Hippocampal formation (tissue), 2 donors: ENCODE results near the gene INAVA.
"Not testable (repeated sequence)": the region's sequence is repeated elsewhere in the genome, so short reads cannot be mapped to it uniquely, and the experiment has no call there.

ENCODE experiments used
- DNase-seq, 2 donors: peaks; one replicate each; lab custom pipeline; 2025; lab: John Stamatoyannopoulos, UW

The INAVA gene

DNA sequence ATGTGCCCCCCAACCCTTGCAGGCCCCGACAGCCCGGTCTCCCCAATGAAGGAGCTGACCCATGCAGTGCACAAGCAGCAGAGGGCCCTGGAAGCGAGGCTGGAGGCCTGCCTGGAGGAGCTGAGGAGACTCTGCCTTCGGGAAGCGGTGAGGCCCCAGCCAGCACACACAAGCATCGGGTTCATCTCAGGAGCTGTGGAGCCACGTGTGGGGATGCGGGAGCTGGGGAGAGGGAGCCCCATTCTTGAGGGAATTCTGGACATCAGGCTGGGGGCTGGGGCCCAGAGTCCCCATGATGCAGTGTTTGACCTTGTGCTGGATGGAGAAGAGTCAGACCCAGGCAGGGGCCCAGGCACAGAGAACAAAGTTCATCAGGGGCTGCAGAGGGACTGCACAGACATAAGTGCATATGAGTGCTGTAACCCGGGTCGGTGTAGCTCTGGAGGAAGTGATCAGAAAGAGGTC is 4.8 kb downstream of the INAVA start:
- DNase-seq = no peak

DNA sequence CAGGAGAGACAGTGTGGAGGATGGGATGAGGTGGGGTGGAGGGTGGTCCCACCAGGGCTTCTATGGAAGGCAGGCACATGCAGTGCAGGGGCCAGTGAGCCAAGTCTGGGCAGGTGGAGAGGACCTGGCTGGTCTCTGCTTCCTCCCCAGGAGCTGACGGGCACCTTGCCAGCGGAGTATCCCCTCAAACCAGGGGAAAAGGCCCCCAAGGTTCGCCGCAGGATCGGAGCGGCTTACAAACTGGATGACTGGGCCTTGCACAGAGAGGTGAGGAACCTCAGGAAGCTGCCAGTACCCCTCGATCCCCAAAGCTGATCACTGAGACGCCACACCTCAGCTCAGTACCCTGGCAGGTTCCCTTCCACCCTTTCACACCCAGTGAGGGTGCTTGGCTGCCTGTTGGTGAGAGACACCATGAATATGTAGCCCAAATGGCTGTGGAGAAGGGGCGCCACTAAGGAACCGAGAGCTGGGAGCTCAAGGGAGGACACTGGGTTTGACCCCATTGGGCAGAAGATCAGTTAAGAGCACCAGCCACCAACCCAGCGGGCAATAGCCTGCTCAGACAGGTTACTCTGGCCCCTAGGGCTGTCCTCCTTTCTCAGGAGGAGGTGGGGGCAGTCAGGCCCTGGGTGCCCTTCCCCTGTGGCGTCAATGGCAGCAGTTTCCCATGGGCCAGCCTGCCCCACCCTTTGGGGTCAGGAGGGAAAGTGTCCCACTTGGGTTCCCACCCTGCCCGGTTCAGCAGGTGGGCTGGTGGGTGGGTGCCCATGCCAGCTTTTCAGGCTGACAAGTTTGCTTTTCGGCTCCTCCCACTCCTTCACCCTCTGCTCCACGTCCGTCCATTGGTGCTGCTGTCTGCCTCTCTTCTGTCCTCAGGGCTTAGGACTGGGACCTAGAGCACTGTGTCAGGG is 5.5 kb downstream of the INAVA start:
- DNase-seq = no peak

DNA sequence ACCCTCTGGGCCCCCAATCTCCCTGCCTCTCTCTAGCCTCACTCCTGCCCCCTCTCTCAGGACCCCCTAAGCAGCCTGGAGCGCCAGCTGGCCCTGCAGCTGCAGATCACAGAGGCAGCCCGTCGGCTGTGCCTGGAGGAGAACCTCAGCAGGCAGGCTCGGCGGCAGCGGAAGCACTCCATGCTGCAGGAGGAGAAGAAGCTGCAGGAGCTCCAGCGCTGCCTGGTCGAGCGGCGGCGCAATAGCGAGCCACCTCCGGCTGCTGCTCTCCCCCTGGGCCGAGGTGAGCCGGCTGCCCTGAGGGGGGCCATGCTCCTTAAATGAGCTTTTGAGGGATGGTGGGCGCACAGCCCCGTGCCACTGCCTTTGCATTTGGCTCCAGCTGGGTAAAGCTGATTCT is 6.2 kb downstream of the INAVA start:
- DNase-seq = no peak

DNA sequence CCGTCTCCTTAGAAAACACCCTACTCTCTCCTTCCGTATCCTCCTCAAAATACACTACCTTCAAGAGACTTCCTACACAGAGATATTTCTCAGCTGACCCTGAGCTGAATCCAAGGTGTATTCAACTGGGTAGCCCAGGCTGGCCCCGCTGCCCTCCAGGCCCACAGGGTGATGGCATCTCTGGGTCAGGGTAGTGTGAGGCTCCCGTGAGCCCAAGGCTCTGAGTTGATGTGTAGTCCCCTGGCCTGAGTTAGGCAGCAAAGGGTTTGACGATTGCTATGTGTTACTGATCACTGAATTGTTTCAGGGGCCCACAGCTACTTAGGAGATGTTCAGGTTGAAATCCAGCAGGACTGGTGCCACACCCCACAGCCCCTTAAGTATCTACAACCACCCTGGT is 6.7 kb downstream of the INAVA start:
- no peak for DNase-seq

DNA sequence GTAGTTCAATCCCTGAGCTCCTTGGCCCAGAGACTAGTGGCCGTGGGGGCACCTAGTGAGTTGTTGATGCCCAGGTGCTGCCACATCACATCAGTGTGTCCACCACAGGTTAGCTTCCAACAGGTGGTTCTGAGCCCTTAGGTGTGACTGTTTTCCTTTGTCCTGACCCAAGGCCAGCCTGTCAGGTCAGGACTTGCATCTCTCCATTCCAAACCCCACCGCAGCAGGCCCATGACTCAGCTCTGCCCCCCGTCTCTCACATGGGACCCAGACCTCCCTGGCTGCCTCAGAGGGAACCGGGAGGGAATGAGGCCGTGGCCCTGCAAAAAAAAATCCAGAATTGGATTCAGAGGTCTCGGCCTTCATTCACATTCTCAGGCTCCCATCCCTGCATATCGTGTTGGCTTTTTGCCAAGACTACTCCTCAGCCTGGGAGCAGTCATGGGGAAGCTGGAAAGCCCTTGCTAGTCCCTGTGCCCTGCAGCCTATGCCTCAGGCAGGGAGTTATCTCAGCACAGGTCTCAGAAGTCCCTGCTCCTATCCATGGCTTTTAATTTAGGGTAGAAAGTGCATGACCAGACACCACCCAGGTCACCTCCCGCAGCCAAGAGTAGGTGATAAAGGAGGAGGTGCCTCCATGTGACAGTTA is 7.2 kb downstream of the INAVA start:
- DNase-seq = no peak

DNA sequence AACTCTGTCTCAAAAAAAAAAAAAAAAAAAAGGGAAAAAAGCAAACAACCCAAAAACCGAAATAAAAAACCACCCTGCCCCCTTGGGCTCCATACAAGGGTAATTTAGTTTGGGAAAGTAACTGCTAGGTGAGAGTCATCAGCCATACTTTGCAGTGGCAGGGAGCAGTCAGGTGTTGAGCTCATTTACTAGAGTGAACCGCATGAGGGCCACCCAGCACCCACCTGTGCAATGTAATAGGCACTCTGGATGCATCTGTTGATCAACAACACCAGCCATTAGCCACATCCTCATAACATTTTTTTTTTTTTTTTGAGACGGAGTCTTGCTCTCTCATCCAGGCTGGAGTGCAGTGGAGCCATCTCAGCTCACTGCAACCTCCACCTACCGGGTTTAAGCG is 9.1 kb downstream of the INAVA start:
- no peak for DNase-seq

DNA sequence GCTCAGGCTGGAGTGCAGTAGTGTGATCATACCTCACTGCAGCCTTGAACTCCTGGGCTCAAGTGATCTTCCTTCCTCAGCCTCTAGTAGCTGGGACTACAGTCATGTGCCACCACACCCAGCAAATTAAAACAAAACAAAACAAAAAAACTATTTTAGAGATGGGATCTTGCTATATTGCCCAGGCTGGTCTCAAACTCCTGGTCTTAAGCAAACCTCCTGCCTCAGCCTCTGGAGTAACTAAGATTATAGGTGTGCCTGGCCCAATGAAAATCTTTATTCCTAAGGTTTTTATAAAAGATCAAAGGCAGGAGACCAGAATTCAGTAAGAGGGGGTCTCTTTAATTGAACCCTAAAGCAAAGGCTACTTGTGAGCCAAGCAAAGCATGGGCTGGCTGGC is 10.1 kb downstream of the INAVA start:
- no peak for DNase-seq

DNA sequence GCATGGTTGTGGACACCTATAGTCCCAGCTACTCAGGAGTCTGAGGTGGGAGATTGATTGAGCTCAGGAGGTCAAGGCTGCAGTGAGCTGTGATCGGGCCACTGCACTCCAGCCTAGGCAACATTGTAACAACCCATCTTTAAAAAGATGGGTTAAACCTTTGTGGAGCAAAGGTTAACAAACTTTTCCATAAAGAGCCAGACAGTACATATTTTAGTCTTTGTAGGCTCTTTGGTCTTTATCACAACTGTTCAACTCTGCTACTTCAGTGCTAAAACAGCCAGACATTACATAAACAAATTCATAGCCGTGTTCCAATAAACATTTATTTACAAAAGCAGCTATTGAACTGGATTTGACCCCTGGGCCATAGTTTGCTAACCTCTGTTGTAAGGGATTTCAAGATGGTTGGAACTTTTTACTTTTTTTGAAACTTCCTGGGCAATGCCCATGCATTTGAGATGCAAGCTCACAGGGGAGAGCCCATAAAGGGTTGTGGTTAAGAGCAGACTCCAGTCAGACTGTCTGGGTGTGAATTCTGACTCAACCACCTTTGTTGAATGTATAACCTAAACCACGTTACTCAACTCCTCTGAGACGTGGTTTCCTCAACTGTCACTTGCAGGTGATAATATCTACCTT is 10.8 kb downstream of the INAVA start:
- DNase-seq = no peak

DNA sequence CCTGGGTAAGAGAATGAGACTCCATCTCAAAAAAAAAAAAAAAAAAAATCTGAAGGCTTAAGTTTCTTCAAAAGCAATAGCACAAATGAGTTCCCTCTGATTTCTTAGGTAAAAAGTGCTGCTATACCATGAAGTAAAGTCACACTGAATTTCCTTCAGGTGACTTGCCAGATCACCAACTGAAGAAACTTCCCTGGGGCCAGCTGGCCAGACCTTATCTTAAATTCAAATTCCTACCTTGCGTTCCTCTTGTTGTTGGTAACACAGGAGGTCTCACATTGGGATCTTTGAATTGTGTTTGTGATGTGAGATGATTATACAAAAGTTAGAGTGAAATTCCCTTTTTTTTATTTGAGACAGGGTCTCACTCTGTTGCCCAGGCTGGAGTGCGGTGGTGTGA is 11.8 kb downstream of the INAVA start:
- DNase-seq = no peak

DNA sequence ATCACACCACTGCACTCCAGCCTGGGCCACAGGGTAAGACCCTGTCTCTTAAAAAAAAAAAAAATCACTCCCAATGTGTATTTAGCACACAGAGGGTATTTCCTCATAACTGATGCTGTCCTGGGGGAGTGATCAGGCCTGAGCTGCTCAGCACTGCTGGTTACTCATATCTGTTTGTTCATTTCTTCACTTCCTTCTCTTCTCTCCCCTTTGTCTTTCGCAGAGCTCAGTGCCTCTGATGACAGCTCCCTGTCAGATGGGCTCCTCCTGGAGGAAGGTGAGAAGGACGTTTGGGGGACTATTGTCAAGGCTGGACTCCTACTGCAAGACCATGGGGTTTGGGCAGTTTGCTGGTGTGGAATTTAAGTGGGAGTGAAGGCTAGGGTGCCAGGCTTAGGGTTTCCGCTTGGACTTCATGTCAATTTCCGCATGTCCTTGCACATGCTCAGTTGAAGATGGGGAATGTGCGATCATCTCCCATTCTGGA is 13.0 kb downstream of the INAVA start:
- DNase-seq = no peak

DNA sequence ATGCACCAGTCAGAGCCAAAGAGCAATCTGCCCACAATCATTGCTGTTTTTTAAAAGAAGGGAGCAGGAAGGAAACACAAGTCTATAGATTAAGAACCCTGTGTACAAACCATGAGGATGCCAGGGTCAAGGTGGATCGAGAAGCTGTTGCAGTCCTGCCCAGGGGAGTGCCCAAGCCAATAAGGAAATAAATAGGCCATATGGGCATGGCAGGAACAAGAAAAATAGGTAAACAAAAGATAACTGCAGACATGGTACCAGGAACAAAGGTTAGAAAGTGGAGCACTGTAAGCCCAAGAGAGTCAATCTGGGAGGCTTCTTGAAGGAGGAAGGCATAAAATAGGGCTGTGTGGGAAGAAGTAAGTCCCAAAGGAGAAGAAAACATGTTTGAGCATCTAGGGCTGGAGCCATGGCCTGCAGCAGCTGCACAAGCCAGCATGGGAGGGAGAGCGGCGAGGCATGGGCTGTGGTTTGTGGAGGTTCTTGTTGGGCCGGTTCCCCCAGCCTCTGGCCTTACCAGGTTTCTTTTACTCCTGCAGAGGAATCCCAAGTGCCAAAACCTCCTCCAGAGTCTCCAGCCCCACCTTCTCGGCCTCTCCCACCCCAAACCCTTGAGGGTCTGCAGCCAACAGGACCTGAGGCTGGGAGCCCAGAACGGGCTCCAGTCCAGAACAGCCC is 13.6 kb downstream of the INAVA start:
- DNase-seq = no peak

DNA sequence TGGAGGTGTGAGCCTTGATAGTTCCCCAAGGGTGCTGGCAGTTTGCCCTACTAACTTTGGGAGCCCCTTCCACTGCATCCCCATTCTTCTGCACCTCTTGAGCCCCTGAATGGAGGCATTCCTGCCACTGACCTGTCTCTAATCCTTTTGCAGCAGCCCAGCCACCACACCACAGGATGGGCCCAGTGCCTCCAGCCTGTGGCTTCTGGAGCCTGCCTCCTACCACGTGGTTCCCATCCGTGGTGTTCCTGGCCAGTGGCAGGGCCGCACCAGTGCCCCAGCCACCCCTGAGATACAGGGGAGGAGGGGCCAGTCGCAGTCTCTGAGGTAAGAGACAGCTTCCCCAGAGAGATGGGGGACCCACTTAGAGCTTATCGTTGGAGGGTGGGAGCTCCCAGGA is 14.4 kb downstream of the INAVA start:
- DNase-seq = no peak

DNA sequence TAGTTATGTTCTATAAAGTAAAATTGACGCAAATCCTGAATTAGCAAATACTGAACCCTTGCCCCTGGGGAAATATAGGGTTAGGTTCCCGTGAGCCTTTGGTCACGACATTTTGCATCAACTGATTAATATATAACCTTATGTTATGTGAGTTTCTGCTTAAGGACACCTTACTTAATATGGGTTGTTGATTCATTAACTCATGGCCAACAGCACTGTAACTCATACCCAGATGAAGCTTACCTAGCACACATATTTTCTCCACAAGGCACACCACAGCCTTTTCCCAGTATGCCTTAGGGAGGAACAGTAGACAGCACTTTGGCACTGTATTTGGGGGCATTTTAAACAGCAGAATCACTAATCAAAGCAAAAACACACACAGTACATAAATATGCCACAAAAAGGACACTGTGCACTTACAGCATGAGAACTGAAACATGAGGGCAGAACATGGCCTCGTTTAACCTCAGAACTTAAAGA is 15.1 kb downstream of the INAVA start:
- DNase-seq = no peak

DNA sequence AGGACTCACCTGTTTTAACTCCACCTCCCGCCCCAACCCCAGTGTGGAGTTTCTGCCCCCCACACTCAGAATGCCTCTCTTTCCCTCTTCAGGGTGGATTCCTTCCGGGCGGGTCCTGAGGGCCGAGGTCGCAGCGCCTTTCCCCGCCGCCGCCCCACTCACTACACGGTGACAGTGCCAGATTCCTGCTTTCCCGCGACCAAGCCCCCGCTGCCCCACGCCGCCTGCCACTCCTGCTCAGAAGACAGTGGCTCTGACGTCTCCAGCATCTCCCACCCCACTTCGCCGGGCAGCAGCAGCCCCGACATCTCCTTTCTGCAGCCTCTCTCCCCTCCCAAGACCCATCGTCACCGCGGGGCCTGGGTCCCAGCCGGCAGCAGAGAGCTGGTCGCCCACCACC is 16.7 kb downstream of the INAVA start:
- DNase-seq = no peak

DNA sequence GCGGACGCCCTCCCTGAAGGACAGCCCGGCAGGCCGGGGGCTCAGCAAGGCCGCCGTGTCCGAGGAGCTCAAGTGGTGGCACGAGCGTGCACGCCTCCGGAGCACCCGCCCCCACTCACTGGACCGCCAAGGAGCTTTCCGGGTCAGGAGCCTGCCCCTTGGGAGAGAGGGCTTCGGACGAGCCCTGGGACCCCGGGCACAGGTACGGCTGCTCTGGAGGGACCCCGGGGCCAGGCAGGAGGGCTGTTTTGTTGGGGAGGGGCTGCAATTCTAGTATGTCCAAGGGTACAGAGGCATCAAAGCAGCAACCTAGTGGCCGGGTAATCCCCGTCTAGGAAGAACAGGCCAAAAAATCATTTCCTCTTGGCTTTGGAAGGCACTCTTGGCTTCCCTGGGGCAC is 17.2 kb downstream of the INAVA start:
- not testable (repeated sequence) for DNase-seq

DNA sequence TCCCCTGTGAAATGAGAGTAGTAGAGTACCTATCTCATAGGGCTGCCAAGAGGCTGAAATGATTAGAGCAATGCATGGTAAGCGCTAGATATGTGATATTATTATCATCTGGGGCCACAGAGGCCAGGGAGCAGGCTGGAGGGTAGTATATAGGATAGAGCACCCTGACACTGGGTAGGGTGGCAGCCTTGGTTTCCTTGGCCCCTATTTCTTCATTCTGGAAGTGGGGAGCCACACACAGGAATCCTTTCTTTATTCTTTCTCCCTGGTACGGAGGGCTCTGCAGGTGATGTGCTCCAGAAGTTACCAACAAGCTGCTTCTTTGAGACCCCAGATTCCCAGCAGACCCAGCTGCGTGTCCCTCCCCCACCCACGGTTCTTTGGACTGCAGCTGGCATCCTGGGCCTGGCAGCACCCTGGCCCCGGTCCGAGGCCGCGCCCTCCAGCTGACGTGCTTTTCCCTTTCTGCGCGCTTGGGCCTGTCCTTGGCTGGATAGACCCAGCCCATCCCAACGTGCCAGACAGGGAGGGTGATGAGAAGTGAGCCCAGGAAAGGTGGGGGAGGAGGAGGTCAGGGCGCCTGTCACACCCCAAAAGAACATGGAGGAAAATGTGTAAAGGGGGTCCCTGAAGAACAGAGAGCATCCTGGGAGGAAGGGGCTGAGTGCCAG is 18.2 kb downstream of the INAVA start:
- DNase-seq = peak in 1 of 2 donors; percentile 29

DNA sequence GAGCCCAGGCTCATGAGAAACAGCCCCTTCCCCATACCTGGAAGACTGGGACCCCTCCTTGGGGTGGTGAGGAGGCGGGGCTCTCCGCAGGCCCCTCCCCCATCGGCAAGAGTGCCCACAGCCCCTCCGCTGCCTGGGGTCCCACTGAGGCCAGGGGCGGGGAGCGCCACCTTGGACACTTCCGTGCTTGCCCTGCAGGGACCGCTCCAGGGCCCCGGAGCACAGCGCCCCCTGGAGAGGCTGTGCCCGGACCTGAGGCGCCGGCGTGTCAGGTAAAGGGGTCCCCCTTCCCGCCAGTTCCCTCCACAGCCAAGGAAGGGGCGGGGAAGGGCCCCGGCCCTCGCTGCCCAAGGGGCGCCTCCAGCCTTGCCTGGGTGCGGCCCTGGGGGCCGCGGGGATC is 21.5 kb downstream of the INAVA start:
- no peak for DNase-seq

DNA sequence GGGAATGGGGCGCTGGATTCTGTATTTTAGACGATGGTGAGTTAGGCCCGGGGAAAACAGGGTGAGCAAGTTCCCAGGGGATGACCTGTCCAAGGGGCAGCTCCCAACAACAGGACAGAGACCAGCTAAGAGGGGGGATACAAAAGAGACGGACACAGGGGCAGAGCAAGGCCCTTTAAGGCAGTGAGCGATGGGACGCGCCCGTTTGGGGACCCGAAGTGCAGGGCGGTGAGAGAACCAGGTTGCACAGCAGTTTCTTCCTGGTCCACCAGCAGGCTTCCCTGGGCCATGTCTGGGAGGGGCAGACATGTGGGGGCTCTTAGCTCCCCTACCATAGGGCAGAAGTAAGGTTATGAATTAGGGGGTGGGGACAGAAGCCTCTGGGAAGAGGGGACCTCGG is 22.0 kb downstream of the INAVA start:
- no peak for DNase-seq

DNA sequence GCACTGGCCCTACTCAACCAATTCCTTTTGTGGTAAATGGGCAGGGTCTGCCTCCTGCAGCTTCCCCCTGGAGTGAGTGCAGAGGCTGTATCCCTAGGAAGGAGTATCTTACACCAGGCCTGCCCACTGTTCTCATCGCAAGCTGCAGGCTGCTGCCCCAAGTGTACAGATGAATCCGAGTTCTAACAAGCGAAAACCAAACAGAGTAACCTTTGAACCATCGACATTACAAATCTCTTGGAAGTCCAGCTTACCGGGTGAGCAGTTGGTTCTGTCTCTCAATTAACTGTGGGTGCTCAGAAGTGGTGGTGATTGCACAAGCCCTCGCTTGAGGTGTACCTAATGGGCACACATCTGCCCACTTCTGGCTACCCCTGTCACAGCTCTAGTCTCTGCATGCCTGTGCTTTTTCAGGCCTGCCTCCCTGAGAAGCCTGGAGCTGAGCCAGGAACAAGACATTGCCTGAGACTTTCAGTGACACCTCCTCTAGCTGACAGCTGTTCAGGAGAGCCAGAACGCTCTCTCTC is 22.7 kb downstream of the INAVA start:
- no peak for DNase-seq

DNA sequence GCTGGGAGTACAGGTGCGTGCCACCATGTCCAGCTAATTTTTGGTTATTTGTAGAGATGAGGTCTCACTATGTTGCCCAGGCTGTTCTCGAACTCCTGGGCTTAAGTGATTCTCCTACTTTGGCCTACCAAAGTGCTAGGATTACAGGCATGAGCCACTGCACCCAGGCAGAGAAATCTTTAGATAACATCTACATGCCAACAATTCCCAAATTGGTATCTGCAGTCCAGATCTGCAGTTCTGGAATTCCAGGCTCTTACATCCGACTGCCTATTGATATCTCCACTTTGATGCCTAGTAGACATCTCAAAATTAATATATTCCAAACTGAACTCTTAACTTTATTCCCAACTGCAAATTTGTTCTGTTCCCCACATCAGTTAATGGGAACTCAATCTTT is 23.3 kb downstream of the INAVA start:
- no peak for DNase-seq

DNA sequence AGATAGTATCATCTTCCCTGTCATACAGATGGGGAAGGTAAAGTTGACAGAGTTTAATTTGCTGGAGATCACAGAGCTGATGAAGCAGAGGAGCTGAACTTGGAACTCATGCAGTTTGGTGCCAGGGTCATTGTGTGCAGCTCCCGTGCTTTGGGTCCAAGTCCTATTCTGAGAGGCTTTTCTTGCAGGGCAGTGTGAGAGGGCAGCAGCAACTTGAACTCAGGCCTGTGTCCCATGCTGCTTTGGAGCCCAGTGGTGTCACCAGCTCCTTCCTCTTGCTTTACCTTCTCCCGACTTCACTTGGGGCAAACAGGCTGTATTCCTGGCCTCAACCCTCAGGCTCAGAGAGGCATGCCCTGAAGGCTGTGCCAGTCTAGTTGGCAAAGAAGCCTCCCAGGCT is 24.7 kb downstream of the INAVA start:
- no peak for DNase-seq
